Measurements from ENCODE around the gene TFDP3. TPM values are rescaled to one million over a fixed set of nuclear protein-coding genes. Genes with fewer than 3 reads are reported as not detected.

Gene TFDP3, protein sequence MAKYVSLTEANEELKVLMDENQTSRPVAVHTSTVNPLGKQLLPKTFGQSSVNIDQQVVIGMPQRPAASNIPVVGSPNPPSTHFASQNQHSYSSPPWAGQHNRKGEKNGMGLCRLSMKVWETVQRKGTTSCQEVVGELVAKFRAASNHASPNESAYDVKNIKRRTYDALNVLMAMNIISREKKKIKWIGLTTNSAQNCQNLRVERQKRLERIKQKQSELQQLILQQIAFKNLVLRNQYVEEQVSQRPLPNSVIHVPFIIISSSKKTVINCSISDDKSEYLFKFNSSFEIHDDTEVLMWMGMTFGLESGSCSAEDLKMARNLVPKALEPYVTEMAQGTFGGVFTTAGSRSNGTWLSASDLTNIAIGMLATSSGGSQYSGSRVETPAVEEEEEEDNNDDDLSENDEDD
- total RNA-seq = not detected in 2 replicates

DNA sequence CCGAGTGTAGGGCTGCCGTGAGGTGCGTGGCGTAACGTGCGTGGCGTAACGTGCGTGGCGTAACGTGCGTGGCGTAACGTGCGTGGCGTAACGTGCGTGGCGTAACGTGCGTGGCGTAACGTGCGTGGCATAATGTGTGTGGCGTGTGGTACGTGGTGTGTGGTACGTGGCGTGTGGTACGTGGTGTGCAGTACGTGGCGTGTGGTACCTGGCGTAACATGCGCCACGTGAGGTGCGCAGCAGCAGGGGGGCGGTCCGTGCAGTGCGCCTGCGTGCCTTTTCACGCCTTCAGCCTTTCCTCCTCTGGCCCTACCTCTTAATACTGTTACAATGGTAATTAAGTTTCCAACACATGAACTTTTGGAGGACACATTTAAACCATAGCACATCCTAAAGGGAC, at the start of gene TFDP3:
TFDP3 (minus strand) TSS at position 26 of the 400 bp plus-strand sequence. CDS start 95 bp downstream, outside the sequence.
- TF ChIP-seq, protein P1, sequence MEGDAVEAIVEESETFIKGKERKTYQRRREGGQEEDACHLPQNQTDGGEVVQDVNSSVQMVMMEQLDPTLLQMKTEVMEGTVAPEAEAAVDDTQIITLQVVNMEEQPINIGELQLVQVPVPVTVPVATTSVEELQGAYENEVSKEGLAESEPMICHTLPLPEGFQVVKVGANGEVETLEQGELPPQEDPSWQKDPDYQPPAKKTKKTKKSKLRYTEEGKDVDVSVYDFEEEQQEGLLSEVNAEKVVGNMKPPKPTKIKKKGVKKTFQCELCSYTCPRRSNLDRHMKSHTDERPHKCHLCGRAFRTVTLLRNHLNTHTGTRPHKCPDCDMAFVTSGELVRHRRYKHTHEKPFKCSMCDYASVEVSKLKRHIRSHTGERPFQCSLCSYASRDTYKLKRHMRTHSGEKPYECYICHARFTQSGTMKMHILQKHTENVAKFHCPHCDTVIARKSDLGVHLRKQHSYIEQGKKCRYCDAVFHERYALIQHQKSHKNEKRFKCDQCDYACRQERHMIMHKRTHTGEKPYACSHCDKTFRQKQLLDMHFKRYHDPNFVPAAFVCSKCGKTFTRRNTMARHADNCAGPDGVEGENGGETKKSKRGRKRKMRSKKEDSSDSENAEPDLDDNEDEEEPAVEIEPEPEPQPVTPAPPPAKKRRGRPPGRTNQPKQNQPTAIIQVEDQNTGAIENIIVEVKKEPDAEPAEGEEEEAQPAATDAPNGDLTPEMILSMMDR (IDR thresholded peaks at IDR 0.05; ENCODE audit: insufficient read depth, low read depth, low read length) = no peak
- no peak within 1 kb of the TSS for H3K4me3 ChIP-seq (ENCODE audit: low read depth, low read length)
- no peak for DNase-seq (ENCODE audit: low read depth)

DNA sequence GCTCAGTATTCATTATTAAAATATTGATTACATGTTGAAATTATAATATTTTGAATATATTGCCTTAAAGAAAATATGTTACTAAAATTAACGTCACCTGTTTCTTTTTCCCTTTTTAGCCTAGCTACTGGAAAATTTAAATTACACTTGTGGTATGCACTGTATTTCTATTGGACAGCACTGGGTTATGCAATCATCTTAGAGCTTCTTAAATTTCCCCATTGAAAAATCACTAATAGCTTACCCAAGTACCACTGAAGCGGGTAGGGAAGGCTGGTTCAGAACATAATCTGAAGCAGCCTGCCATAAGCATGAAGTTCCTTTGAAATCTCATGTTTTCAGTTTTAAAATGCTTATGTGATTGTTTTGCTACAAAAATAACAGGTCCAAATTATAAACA, 49.5 kb upstream of the TFDP3 start:
- DNase-seq (ENCODE audit: low read depth) = no peak
- TF ChIP-seq, protein P1 (IDR thresholded peaks at IDR 0.05; ENCODE audit: insufficient read depth, low read depth, low read length) = no peak
- H3K4me3 ChIP-seq (ENCODE audit: low read depth, low read length) = no peak overlapping the region

DNA sequence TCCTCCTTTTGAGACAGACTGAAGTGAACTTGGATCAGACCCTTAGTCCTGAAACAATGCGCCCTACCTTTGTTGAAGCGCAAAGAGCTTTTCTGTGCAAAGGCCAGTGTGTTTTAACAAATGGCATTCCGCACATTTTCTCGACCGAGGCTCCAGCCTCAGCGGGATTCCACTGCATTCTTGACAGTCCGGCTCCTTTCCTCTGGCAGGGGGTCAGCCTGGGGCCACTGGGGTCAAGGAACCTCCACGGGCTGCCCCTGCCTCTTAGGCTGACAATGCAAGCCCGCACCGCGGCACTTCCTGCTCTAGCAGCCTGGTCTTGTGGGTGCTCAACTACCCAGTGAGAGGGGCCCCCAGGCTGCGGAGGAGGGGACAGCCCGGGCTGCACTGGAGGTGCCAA, 47.2 kb upstream of the TFDP3 start:
- DNase-seq (ENCODE audit: low read depth) = no peak
- TF ChIP-seq, protein P1 (IDR thresholded peaks at IDR 0.05; ENCODE audit: insufficient read depth, low read depth, low read length) = no peak
- H3K4me3 ChIP-seq (ENCODE audit: low read depth, low read length) = no peak overlapping the region

DNA sequence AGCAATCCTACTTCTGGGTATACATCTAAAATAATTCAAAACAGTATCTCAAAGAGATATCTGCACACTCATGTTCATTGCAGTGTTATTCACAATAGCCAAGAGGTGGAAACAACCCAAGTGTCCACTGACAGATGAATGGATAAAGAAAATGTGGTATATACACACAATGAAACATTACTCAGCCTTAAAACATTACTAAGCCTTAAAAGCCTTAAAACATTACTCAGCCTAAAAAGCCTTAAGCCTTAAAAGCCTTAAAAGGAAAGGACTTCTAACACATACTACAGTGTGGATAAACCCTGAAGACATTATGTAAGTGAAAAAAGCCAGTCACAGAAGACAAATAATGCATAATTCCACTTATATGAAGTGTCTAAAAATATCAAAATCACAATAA, 40.3 kb upstream of the TFDP3 start:
- no peak for DNase-seq (ENCODE audit: low read depth)
- TF ChIP-seq, protein P1 (IDR thresholded peaks at IDR 0.05; ENCODE audit: insufficient read depth, low read depth, low read length) = no peak

DNA sequence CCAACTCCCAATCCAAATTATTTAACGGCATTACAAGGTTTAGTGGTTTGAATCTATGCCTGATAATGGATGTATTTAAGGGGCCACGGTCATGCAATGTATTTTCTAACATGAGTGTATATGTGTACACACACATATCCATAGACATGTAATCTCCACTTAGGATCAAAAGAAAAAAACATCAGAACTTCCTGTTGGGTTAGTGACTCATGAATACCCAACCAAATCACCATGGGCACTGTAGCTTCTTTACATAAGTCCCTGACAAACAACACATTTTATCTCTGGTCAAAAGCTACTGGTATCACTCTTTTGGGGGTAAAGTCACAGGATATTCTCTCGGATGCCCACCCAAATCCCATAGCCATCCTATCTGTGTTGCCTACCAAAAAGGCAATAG, 36.5 kb upstream of the TFDP3 start:
- no peak for DNase-seq (ENCODE audit: low read depth)
- no peak overlapping the region for H3K4me3 ChIP-seq (ENCODE audit: low read depth, low read length)
- TF ChIP-seq, protein P1 (IDR thresholded peaks at IDR 0.05; ENCODE audit: insufficient read depth, low read depth, low read length) = no peak

More for the DNA sequence above, 40.3 kb upstream of the TFDP3 start:
- H3K4me3 ChIP-seq (ENCODE audit: low read depth, low read length) = no peak overlapping the region

DNA sequence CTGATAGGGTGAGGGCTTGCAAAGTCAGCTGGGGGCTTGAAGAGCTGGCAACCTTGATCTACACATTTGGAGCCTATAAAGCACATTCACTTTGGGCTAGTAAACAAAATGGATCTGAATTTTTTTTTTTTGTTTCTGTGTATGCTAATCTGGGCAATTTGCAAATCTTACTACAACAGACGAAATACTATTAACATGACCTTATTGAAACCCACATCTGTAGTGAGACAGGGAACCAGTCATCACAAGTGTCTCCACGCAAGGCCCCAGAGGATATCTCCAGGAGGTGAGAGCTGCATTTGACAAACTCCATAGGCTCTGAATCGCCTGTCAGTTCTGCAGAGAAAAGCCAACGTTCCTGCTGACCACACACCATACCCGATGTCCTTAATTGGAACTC, 33.0 kb upstream of the TFDP3 start:
- no peak for DNase-seq (ENCODE audit: low read depth)
- TF ChIP-seq, protein P1 (IDR thresholded peaks at IDR 0.05; ENCODE audit: insufficient read depth, low read depth, low read length) = no peak

More for the DNA sequence above, 33.0 kb upstream of the TFDP3 start:
- H3K4me3 ChIP-seq (ENCODE audit: low read depth, low read length) = no peak overlapping the region
